HepG2 (cell line): ENCODE results near the gene PUM1. TPM values are rescaled to one million over a fixed set of nuclear protein-coding genes. Genes with fewer than 3 reads are reported as not detected.

ENCODE experiments used
- ATAC-seq: fragments of 200-7000 bp; cut with Tn5 transposase; 3 replicates; pipeline ENCODE4 v1.9.1; 2020; ENCODE audit warnings: mild to moderate bottlenecking, moderate library complexity
- BruUV-seq: library from RNA; stranded (reverse); fragments of 400-500 nt; replicated peaks from 2 replicates; lab custom pipeline; 2021; lab: Mats Ljungman, UMichigan
- CTCF ChIA-PET: fragments of 300-600 bp; formaldehyde crosslinking; extraction: SDS; loops from one replicate; lab custom pipeline; 2021; ENCODE audit warnings: low total read pairs, inconsistent platforms, low intra/inter-chr PET ratio; lab: Yijun Ruan, JAX
- POLR2A ChIA-PET: fragments of 350-600 bp; sonication (Branson Sonifier 250); formaldehyde crosslinking; loops from one replicate; lab custom pipeline; 2020; ENCODE audit warnings: antibody characterized with exemption, inconsistent platforms; lab: Yijun Ruan, JAX
- DNase-seq: peaks from one replicate; pipeline ENCODE4 v3.0.0-alpha.2; 2015; ENCODE audit warnings: low spot score
- FAIRE-seq: peaks from 3 replicates; lab custom pipeline; 2011; peaks lifted over from hg19 to GRCh38; lab: Jason Lieb, UNC
- H2AFZ ChIP-seq: one replicate; pipeline ENCODE4 v1.6.1; 2011; ENCODE audit warnings: low read length, inconsistent platforms
- H3K27ac ChIP-seq: fragments of 300-600 bp; 3 replicates; pipeline ENCODE4 v1.8.0; 2011; ENCODE audit warnings: mixed run types, mild to moderate bottlenecking, mixed read lengths, low read length, inconsistent platforms; ENCODE audit not compliant: insufficient read depth; ENCODE audit errors: extremely low read length
- H3K27me3 ChIP-seq, 2 experiments: fragments of 200-600 bp in 1 of 2; 2 replicates in 1 of 2; 3 replicates in 1 of 2; pipeline versions ENCODE4 v1.6.0 to v1.8.0; 2011; ENCODE audit warnings: low read length in 2 of 2, mild to moderate bottlenecking in 2 of 2, moderate library complexity in 2 of 2, inconsistent platforms in 1 of 2; ENCODE audit not compliant: insufficient read depth in 2 of 2, control insufficient read depth in 1 of 2
- H3K36me3 ChIP-seq, 2 experiments: fragments of 200-600 bp in 1 of 2; replicated peaks in 1 of 2; 2 replicates in 1 of 2; 3 replicates in 1 of 2; pipeline versions ENCODE4 v1.5.1 to v1.8.0; 2011; ENCODE audit warnings: low read length in 2 of 2, inconsistent platforms in 1 of 2; ENCODE audit not compliant: insufficient read depth in 2 of 2, control insufficient read depth in 1 of 2
- H3K4me1 ChIP-seq: 2 replicates; pipeline ENCODE4 v1.5.1; 2012; ENCODE audit warnings: low read length, inconsistent platforms; ENCODE audit not compliant: insufficient read depth
- H3K4me2 ChIP-seq: 2 replicates; pipeline ENCODE4 v1.6.0; 2011; ENCODE audit warnings: low read depth, low read length, inconsistent platforms
- H3K4me3 ChIP-seq, 3 experiments: fragments of 200-600 bp in 1 of 3; sonication (generic), shearing (Covaris generic) in 1 of 3; replicated peaks in 1 of 3; 2 replicates each; pipeline ENCODE4 v1.5.1; 2011 to 2016; ENCODE audit warnings: low read length in 3 of 3, inconsistent platforms in 2 of 3, low read depth in 2 of 3, mild to moderate bottlenecking in 2 of 3, control low read depth in 1 of 3, mixed read lengths in 1 of 3; ENCODE audit not compliant: insufficient read depth in 1 of 3
- H3K79me2 ChIP-seq: one replicate; pipeline ENCODE4 v1.6.1; 2011; ENCODE audit warnings: low read length, inconsistent platforms; ENCODE audit not compliant: insufficient read depth
- H3K9ac ChIP-seq: 2 replicates; pipeline ENCODE4 v1.6.0; 2011; ENCODE audit warnings: mild to moderate bottlenecking, low read depth, low read length, inconsistent platforms; ENCODE audit not compliant: insufficient read depth
- H3K9me3 ChIP-seq: 2 replicates; pipeline ENCODE4 v1.5.1; 2012; ENCODE audit warnings: mild to moderate bottlenecking, low read length
- H4K20me1 ChIP-seq: 2 replicates; pipeline ENCODE4 v1.6.0; 2011; ENCODE audit warnings: inconsistent platforms, mild to moderate bottlenecking, low read length, moderate library complexity; ENCODE audit not compliant: insufficient read depth
- ATAD3A ChIP-seq: sonication (generic); formaldehyde crosslinking; IDR thresholded peaks from 2 replicates; pipeline ENCODE4 v1.4.0; 2020; ENCODE audit warnings: missing genetic modification reagents
- DR1 ChIP-seq: sonication (generic); formaldehyde crosslinking; IDR thresholded peaks from 2 replicates; pipeline ENCODE4 v1.8.0; 2021; ENCODE audit warnings: mild to moderate bottlenecking, missing genetic modification reagents, inconsistent platforms
- DRAP1 ChIP-seq: IDR thresholded peaks from 2 replicates; pipeline ENCODE4 v1.6.1; 2016; ENCODE audit warnings: missing genetic modification reagents, missing compliant biosample characterization
- HMG20B ChIP-seq: conservative IDR thresholded peaks from 2 replicates; pipeline ENCODE4 v1.6.1; 2016; ENCODE audit warnings: missing genetic modification reagents, missing compliant biosample characterization
- ISX ChIP-seq: sonication (generic); formaldehyde crosslinking; conservative IDR thresholded peaks from 2 replicates; pipeline ENCODE4 v1.5.0; 2020; ENCODE audit warnings: missing genetic modification reagents
- KLF11 ChIP-seq: IDR thresholded peaks from 2 replicates; pipeline ENCODE4 v1.6.1; 2016; ENCODE audit warnings: missing compliant biosample characterization
- MTF2 ChIP-seq: sonication (generic); formaldehyde crosslinking; IDR thresholded peaks from 2 replicates; pipeline ENCODE4 v1.5.0; 2020; ENCODE audit warnings: missing genetic modification reagents, borderline replicate concordance
- SOX5 ChIP-seq: IDR thresholded peaks from 2 replicates; pipeline ENCODE4 v1.6.1; 2016; ENCODE audit warnings: borderline replicate concordance
- ZBTB37 ChIP-seq: sonication (generic); formaldehyde crosslinking; IDR thresholded peaks from 2 replicates; pipeline ENCODE4 v1.4.0; 2020; ENCODE audit warnings: mild to moderate bottlenecking, missing genetic modification reagents
- ZIK1 ChIP-seq: sonication (generic); formaldehyde crosslinking; IDR thresholded peaks from 2 replicates; pipeline ENCODE4 v1.5.0; 2020; ENCODE audit warnings: mild to moderate bottlenecking, low read depth, missing genetic modification reagents, borderline replicate concordance
- ZNF138 ChIP-seq: sonication (generic); formaldehyde crosslinking; IDR thresholded peaks from 2 replicates; pipeline ENCODE4 v1.5.0; 2020; ENCODE audit warnings: mild to moderate bottlenecking, low read depth, missing genetic modification reagents
- ZNF431 ChIP-seq: sonication (generic); formaldehyde crosslinking; IDR thresholded peaks from 2 replicates; pipeline ENCODE4 v1.9.0; 2022; ENCODE audit warnings: missing genetic modification reagents, low read depth, mild to moderate bottlenecking, borderline replicate concordance
- ZNF605 ChIP-seq: sonication (generic); formaldehyde crosslinking; IDR thresholded peaks from 2 replicates; pipeline ENCODE4 v1.8.0; 2022; ENCODE audit warnings: mild to moderate bottlenecking, missing genetic modification reagents
- ZXDC ChIP-seq: sonication (generic); formaldehyde crosslinking; IDR thresholded peaks from 2 replicates; pipeline ENCODE4 v1.5.0; 2020; ENCODE audit warnings: mild to moderate bottlenecking, missing genetic modification reagents
- WGBS: methylation state at CpG from one replicate; pipeline ENCODE4 v1.1.6; 2017; ENCODE audit warnings: low lambda C conversion rate; 5-methylcytosine and 5-hydroxymethylcytosine counted together
- in situ Hi-C: cut with HindIII; loops from 2 replicates; pipeline ENCODE4 v1.10.0; 2017; ENCODE audit warnings: low pct_unique_long_range_greater_than_20kb; ENCODE audit not compliant: extremely low pct_ligation_motif_present
- intact Hi-C: fragments of 100-400 bp; cut with micrococcal nuclease; formaldehyde crosslinking; loops from one replicate; pipeline ENCODE4 v1.10.0; 2022; ENCODE audit not compliant: unreplicated experiment
- polyA plus RNA-seq, 8 experiments: library from polyadenylated mRNA; depleted of rRNA in 3 of 8; stranded (reverse) in 7 of 8; unstranded in 1 of 8; fragments of >200 nt; fragmentation: Illumina TruSeq in 4 of 8; extraction: Trizol in 4 of 8; gene quantifications; 2 replicates each; pipeline versions ENCODE4 v1.2.1 to v1.2.3, GENCODE V29; 2011 to 2016; ENCODE audit warnings: low read depth in 4 of 8, missing spikeins in 1 of 8, mixed read lengths in 1 of 8; ENCODE audit not compliant: insufficient read depth in 1 of 8
- total RNA-seq, 5 experiments: library from RNA; depleted of rRNA; stranded (reverse); fragments of >200 nt; fragmentation: Illumina TruSeq; extraction: Trizol; gene quantifications; 2 replicates each; pipeline ENCODE4 v1.2.3, GENCODE V29; 2016; ENCODE audit warnings: low read depth in 1 of 5

The PUM1 gene
- total and polyA plus RNA-seq, 2 of the 13 experiments (the other 11 are each of a cell fraction or from before 2014, with no cell fraction given): 64.7 to 91.0 TPM

GRCh38 chr1:31016868-31017267 lies 48.6 kb downstream of the PUM1 start:
- POLR2A ChIA-PET: no interaction called here
- TF ChIP-seq ZXDC (CRISPR knock-in tag): no peak
- no peak for TF ChIP-seq ZNF138
- TF ChIP-seq KLF11 (CRISPR knock-in tag): no peak
- no peak for TF ChIP-seq SOX5 (CRISPR knock-in tag)
- no peak for TF ChIP-seq ISX (CRISPR knock-in tag)
- TF ChIP-seq HMG20B (CRISPR knock-in tag): no peak
- no peak for TF ChIP-seq ZNF605 (CRISPR knock-in tag)
- no peak for TF ChIP-seq DR1 (CRISPR knock-in tag)
- no peak for TF ChIP-seq DRAP1 (CRISPR knock-in tag)
- no peak for TF ChIP-seq ZBTB37 (CRISPR knock-in tag)
- no peak for TF ChIP-seq MTF2 (CRISPR knock-in tag)
- no peak for TF ChIP-seq ATAD3A (CRISPR knock-in tag)
- no peak for TF ChIP-seq ZNF431 (CRISPR knock-in tag)
- no peak for TF ChIP-seq ZIK1 (CRISPR knock-in tag)
- ATAC-seq (no peak), DNase-seq (no peak), FAIRE-seq (no peak)
- H3K4me3 ChIP-seq: no peak overlapping the region
- peaks cover 93% of the 10 kb centered on the region for H3K79me2 ChIP-seq
- no peak overlapping the region for H3K27ac ChIP-seq
- H3K9me3 ChIP-seq: no peaks in the 10 kb centered on the region
- 94% methylated on average over 3 of the region's 3 CpGs for WGBS
- BruUV-seq: no TSS peak
- H3K4me1 ChIP-seq: peaks cover 24% of the 10 kb centered on the region
- H3K27me3 ChIP-seq: no peaks in the 10 kb centered on the region
- H3K4me2 ChIP-seq: no peak overlapping the region
- CTCF ChIA-PET: no interaction called here
- peaks cover 94% of the 10 kb centered on the region for H4K20me1 ChIP-seq
- no peak overlapping the region for H2AFZ ChIP-seq
- H3K36me3 ChIP-seq: peaks cover 8 to 28% of the 10 kb centered on the region in 2 experiments
- intact Hi-C loops: no loop called here
- in situ Hi-C loops: no loop called here
- H3K9ac ChIP-seq: no peak overlapping the region
